ENCODE results near the gene WDR46.

Gene WDR46

DNA sequence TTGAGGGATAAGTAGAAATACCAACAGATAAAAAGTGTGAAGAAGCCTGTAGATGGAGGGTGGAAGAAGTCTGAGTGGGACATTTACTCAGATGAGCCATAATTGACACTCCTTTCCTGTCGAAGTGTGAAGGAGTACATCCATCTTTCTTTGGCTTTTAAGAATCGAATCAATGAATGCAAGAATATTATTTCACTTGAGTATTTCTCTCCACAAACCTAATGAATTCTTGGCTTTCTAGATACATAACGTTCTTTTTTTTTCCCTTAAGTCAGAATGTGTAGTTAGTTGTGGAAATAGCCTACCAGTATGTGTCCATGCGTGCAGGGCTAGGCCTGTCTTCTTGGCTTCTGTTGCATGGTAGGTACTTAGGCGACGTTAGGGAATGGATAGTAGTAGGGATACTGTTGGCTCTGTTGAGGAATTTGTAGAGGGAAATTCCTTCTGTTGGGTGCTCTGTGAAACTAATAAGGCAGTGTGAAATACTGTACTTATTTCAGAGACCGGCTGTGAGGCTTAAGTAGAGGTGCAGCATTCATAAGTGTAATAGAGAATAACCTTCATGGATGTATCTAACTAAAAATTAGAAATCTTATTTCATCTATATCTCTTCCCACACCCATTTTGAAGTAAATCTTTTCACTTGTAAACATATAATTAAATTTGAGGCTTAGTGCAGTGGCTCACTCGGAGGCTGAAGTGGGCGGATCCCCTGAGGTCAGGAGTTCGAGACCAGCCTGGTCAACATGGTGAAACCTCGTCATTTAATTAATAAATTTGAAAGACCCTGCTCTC lies 15.7 kb downstream of the WDR46 start:
- peaks cover 36% of the 10 kb centered on the region for H3K79me2 ChIP-seq (ENCODE audit: insufficient read depth, low read length)
- H3K4me3 ChIP-seq (ENCODE audit: low read depth, low read length, poor library complexity, severe bottlenecking) = peak overlapping the region; percentile 93

DNA sequence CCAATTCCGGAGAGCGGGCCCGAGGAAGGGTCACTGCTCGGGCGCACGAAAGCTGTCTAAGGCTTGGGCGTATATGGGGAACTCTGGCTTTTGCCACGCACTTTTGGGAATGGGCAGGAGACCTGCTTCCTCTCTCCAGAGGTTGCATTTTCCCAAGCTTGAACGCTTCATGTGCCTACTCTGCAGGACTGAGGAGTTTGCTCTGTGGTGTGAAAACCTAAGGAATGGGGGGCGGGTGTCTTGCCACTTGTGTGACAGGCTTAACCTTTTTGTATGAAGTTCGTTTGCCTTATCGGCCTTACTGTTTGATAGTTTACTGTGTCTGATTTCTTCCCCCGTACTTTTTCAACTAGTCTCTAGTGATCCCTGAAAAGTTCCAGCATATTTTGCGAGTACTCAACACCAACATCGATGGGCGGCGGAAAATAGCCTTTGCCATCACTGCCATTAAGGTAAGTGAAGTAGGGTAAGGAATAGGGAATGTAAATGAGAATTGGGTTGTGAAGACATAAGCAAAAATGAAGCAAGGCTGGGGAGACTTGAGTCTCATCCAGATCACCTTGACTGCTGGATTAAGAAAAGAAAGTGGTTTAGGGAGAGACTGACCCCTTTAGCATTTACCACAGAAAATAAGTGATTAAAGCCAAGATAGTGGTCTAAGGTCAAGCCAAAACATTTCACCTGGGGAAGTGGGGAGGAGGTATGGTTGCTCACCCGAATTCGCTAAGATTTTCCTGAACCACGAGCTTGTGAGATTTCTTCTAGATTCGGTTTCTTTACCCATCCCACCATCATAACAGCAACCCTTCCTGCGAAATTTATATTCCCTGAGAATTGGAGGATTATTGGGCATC lies 16.5 kb downstream of the WDR46 start:
- Histone ChIP-seq H2AFZ (ENCODE audit: low read length) (no peak overlapping the region), H3K4me1 (ENCODE audit: insufficient read depth, low read length, severe bottlenecking) (peaks cover 62% of the 10 kb centered on the region), H3K36me3 (ENCODE audit: insufficient read depth, low read length) (peaks cover 70% of the 10 kb centered on the region), H3K27me3 (ENCODE audit: insufficient read depth, low read length) (no peaks in the 10 kb centered on the region), H3F3A (ENCODE audit: insufficient read depth, low read length) (peaks cover 8% of the 10 kb centered on the region; the same call in 1 of the 2 replicates), H3K9ac (ENCODE audit: low read length) (peak overlapping the region; percentile 98), H4K20me1 (ENCODE audit: insufficient read depth, low read length) (no peaks in the 10 kb centered on the region), H3K9me2 (ENCODE audit: low read depth, low read length) (no peaks in the 10 kb centered on the region), H3K9me3 (ENCODE audit: low read length) (no peaks in the 10 kb centered on the region), H3K4me2 (ENCODE audit: low read length) (peak overlapping the region; percentile 97), H3K79me2 (ENCODE audit: insufficient read depth, low read length) (peaks cover 36% of the 10 kb centered on the region), H3K4me3 (ENCODE audit: low read depth, low read length, poor library complexity, severe bottlenecking) (peak overlapping the region; percentile 93), H3K27ac (ENCODE audit: low read depth, low read length, poor library complexity, severe bottlenecking) (peak overlapping the region; percentile 87)
- no peak for TF ChIP-seq EZH2 (IDR thresholded peaks at IDR 0.05; ENCODE audit: borderline replicate concordance, low read length)
- TF ChIP-seq, protein P1, sequence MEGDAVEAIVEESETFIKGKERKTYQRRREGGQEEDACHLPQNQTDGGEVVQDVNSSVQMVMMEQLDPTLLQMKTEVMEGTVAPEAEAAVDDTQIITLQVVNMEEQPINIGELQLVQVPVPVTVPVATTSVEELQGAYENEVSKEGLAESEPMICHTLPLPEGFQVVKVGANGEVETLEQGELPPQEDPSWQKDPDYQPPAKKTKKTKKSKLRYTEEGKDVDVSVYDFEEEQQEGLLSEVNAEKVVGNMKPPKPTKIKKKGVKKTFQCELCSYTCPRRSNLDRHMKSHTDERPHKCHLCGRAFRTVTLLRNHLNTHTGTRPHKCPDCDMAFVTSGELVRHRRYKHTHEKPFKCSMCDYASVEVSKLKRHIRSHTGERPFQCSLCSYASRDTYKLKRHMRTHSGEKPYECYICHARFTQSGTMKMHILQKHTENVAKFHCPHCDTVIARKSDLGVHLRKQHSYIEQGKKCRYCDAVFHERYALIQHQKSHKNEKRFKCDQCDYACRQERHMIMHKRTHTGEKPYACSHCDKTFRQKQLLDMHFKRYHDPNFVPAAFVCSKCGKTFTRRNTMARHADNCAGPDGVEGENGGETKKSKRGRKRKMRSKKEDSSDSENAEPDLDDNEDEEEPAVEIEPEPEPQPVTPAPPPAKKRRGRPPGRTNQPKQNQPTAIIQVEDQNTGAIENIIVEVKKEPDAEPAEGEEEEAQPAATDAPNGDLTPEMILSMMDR (IDR thresholded peaks at IDR 0.05; ENCODE audit: low read length) = no peak

More for the DNA sequence above, 15.7 kb downstream of the WDR46 start:
- no peaks in the 10 kb centered on the region for H3K9me2 ChIP-seq (ENCODE audit: low read depth, low read length)
- no peak overlapping the region for H2AFZ ChIP-seq (ENCODE audit: low read length)
- H3K9me3 ChIP-seq (ENCODE audit: low read length) = no peaks in the 10 kb centered on the region
- peak overlapping the region; percentile 97 for H3K4me2 ChIP-seq (ENCODE audit: low read length)
- TF ChIP-seq EZH2 (IDR thresholded peaks at IDR 0.05; ENCODE audit: borderline replicate concordance, low read length) = no peak
- TF ChIP-seq, protein P1 (IDR thresholded peaks at IDR 0.05; ENCODE audit: low read length) = no peak
- H4K20me1 ChIP-seq (ENCODE audit: insufficient read depth, low read length) = no peaks in the 10 kb centered on the region
- H3K27me3 ChIP-seq (ENCODE audit: insufficient read depth, low read length) = no peaks in the 10 kb centered on the region
- H3F3A ChIP-seq (ENCODE audit: insufficient read depth, low read length) = peaks cover 8% of the 10 kb centered on the region; the same call in 1 of the 2 replicates
- H3K4me1 ChIP-seq (ENCODE audit: insufficient read depth, low read length, severe bottlenecking) = peaks cover 70% of the 10 kb centered on the region
- H3K36me3 ChIP-seq (ENCODE audit: insufficient read depth, low read length) = peaks cover 64% of the 10 kb centered on the region
- peak overlapping the region; percentile 87 for H3K27ac ChIP-seq (ENCODE audit: low read depth, low read length, poor library complexity, severe bottlenecking)
- peak overlapping the region; percentile 98 for H3K9ac ChIP-seq (ENCODE audit: low read length)

DNA sequence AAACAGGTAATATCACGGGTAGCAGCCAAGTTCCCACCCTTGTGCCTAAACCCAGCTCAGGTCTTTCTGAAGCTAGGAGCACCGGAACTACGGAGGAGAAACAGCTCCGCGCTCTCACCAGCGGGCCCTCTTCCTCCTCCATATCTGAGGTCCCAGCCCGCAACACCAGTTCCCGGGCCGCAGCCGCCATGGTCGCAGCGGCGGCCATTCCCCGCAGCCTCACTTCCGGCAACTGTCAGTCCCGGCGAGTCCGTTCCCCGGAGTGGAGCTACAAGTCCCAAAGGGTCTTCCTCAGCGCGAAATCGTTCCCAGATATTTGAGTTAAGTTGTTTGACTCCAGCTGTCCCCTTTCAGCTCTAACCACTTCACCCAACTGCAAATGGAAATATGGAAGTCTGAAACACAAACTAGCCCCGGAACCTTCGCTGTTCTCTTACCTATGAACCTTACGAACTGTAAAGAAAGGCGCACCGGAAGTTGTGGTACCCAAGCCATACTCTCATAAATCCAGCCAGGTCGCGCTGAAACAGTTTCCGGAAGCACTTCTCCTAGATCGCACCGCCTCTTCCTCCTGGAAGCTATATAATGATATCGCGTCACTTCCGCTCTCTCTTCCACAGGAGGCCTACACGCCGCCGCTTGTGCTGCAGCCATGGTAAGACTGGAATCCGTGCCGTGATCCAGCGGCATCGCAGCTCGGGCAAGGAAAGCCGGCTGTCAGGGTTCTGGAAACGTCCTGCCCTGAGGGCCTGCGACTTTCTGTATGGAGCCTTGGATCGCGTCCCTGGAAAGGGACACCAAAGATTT lies 17.4 kb downstream of the WDR46 start, which contains the start of the genes RPS18 and VPS52:
RPS18 (plus strand) TSS at position 608 of the 807 bp plus-strand sequence; CDS start at position 653, 45 bp downstream.
VPS52 (minus strand) TSS at position 409 of the 807 bp plus-strand sequence; CDS start at position 208, 201 bp downstream.
- Histone ChIP-seq H2AFZ (ENCODE audit: low read length) (peak within 1 kb of the TSS; percentile 81), H3K79me2 (ENCODE audit: insufficient read depth, low read length) (peaks cover 36% of the 10 kb centered on the region), H3K4me1 (ENCODE audit: insufficient read depth, low read length, severe bottlenecking) (peaks cover 55% of the 10 kb centered on the region), H4K20me1 (ENCODE audit: insufficient read depth, low read length) (no peaks in the 10 kb centered on the region), H3K36me3 (ENCODE audit: insufficient read depth, low read length) (peaks cover 76% of the 10 kb centered on the region), H3K4me3 (ENCODE audit: low read depth, low read length, poor library complexity, severe bottlenecking) (peak within 1 kb of the TSS; percentile 93), H3K27ac (ENCODE audit: low read depth, low read length, poor library complexity, severe bottlenecking) (peak within 1 kb of the TSS; percentile 87), H3K9me2 (ENCODE audit: low read depth, low read length) (no peaks in the 10 kb centered on the region), H3K9me3 (ENCODE audit: low read length) (no peaks in the 10 kb centered on the region), H3F3A (ENCODE audit: insufficient read depth, low read length) (peaks cover 8% of the 10 kb centered on the region; the same call in 1 of the 2 replicates), H3K4me2 (ENCODE audit: low read length) (peak within 1 kb of the TSS; percentile 97), H3K9ac (ENCODE audit: low read length) (peak within 1 kb of the TSS; percentile 98), H3K27me3 (ENCODE audit: insufficient read depth, low read length) (no peaks in the 10 kb centered on the region)
- TF ChIP-seq, protein P1 (IDR thresholded peaks at IDR 0.05; ENCODE audit: low read length) = no peak
- TF ChIP-seq EZH2 (IDR thresholded peaks at IDR 0.05; ENCODE audit: borderline replicate concordance, low read length) = no peak
